WI38 (cell line): ENCODE measurements around the gene CENPB.
A peak's percentile ranks its signal among the peaks of the same experiment; 100 is the strongest.

Experiments used
- H3K4me3 ChIP-seq: 2 replicates; pipeline ENCODE4 v1.5.1; 2011; ENCODE audit warnings: low read depth, mild to moderate bottlenecking, control low read depth, low read length
- CTCF ChIP-seq: IDR thresholded peaks from 2 replicates; pipeline ENCODE4 v1.5.1; 2012; ENCODE audit warnings: low read depth, mild to moderate bottlenecking, control low read depth, low read length

Gene CENPB

GRCh38 chr20:3785240-3786125 is 1.1 kb downstream of the CENPB start:
- no peak for TF ChIP-seq CTCF
- peak overlapping the region; percentile 67 for H3K4me3 ChIP-seq

- peak overlapping the region; percentile 67 for H3K4me3 ChIP-seq
- TF ChIP-seq CTCF = no peak
These were observed 1.7 kb downstream of the CENPB start for GRCh38 chr20:3784863-3785239.

- H3K4me3 ChIP-seq = no peak overlapping the region
- no peak for TF ChIP-seq CTCF
These were observed 2.2 kb downstream of the CENPB start for GRCh38 chr20:3784216-3784853.

GRCh38 chr20:3783511-3784195 is 2.9 kb downstream of the CENPB start:
- H3K4me3 ChIP-seq = no peak overlapping the region

GRCh38 chr20:3783068-3783489 is 3.5 kb downstream of the CENPB start:
- TF ChIP-seq CTCF = no peak
- no peak overlapping the region for H3K4me3 ChIP-seq

More at GRCh38 chr20:3783511-3784195, 2.9 kb downstream of the CENPB start:
- no peak for TF ChIP-seq CTCF

- no peak overlapping the region for H3K4me3 ChIP-seq
- TF ChIP-seq CTCF = no peak
These were observed 3.9 kb downstream of the CENPB start for GRCh38 chr20:3782597-3782996.
